ENCODE measurements around the gene ETF1. TPM values are rescaled to one million over a fixed set of nuclear protein-coding genes. Genes with fewer than 3 reads are reported as not detected.
"Not testable (repeated sequence)": the region's sequence is repeated elsewhere in the genome, so short reads cannot be mapped to it uniquely, and the experiment has no call there.

Gene ETF1
- total RNA-seq, 2 experiments from 2014 or later = 65.3 to 72.1 TPM

DNA sequence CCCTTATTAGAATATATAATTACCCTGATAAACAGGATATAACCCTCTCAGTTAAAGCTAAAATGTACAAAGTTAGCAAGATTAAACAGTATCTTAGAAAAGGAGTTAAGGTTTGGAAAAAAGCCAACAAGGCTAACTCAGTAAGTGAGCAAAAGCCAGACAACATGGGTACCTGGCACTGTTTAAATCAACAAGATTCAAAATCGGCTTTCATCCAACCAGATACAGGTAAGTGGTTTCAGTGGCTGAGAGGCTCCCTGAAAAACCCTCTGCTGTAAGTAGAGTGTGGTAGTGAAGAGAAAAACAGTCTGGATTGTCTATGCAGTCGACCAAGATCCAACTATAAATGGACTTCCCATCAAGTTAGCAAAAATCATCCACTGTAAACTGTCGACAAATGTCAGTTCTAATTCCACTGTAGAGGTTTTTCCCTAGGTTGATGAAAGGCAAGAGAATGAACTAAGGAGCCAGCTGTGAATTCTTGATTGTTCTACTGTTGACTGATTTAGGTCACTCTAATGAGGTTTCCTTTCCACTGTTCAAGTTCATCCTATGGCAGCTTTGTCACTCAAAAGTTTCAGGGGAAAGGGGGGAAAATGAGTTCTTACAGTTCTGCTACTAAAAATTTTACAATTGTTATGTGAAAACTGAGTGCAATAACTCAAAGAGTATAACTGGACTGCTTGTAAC, 27.3 kb downstream of the ETF1 start:
- H3K36me3 Mint-ChIP-seq (ENCODE audit: low read depth) = peaks cover 47% of the 10 kb centered on the region
- no peak overlapping the region for H3K4me3 Mint-ChIP-seq
- POLR2A ChIA-PET = no interaction called here
- no peak for DNase-seq
- no peaks in the 10 kb centered on the region for H3K9me3 Mint-ChIP-seq
- no peaks in the 10 kb centered on the region for H3K27me3 Mint-ChIP-seq
- no peak overlapping the region for H3K27ac Mint-ChIP-seq
- H3K4me1 Mint-ChIP-seq = peaks cover 5% of the 10 kb centered on the region
- CTCF ChIA-PET = interaction anchor here (1.1 kb wide), 1 partner anchor 12 kb away, joined by 3 read pairs; no protein-coding TSS in a partner anchor

DNA sequence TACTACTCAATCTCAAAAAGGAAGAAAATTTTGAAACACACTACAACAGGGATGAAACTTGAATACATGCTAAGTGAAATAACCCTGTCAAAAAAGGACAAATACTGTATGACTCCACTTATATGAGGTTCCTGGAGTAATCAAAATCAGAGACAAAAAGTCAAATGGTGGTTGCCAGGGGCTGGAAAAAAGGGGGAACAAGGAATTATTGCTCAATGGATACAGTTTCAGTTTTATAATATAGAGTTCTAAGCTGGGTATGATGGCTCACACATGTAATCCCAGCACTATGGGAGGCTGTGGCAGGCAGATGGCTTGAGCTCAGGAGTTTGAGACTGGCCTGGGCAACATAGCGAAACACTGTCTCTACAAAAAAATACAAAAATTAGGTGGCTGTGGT, 29.0 kb downstream of the ETF1 start:
- H3K27ac Mint-ChIP-seq = no peak overlapping the region
- ChIA-PET POLR2A (no interaction called here), CTCF (interaction anchor here (0.6 to 2.8 kb wide), 5 partner anchors 11 to 109 kb away, joined by 3 to 6 read pairs (median 3); no protein-coding TSS in a partner anchor)
- H3K4me3 Mint-ChIP-seq = no peak overlapping the region
- peaks cover 55% of the 10 kb centered on the region for H3K36me3 Mint-ChIP-seq (ENCODE audit: low read depth)
- DNase-seq = no peak
- no peaks in the 10 kb centered on the region for H3K27me3 Mint-ChIP-seq
- peaks cover 5% of the 10 kb centered on the region for H3K4me1 Mint-ChIP-seq
- H3K9me3 Mint-ChIP-seq = no peaks in the 10 kb centered on the region

DNA sequence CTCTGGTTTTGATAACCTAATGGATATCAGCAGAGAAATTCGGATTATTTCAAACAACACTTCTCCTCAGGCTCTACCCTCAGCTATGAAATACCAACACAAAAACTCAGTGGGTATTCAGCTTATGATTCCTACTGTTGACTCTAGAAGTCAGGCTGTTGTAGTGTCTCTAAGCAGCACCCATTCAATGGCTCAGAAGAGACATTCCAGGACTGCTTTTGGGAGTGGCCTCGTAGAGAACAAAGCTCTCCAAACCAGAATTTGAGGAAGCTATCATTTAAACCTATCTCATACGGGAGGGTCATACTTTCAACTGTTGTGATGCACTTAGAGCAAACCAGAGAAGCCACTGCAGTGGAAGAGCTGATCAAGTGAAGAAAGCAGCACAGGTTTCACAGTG, 34.1 kb downstream of the ETF1 start:
- H3K27ac Mint-ChIP-seq = no peak overlapping the region
- no peak for DNase-seq
- no peaks in the 10 kb centered on the region for H3K27me3 Mint-ChIP-seq
- CTCF ChIA-PET = interaction anchor here (0.6 to 2.3 kb wide), 3 partner anchors 42 to 313 kb away, joined by 3 to 11 read pairs (median 4); no protein-coding TSS in a partner anchor
- peaks cover 39% of the 10 kb centered on the region for H3K36me3 Mint-ChIP-seq (ENCODE audit: low read depth)
- H3K4me3 Mint-ChIP-seq = no peak overlapping the region
- H3K9me3 Mint-ChIP-seq = no peaks in the 10 kb centered on the region
- H3K4me1 Mint-ChIP-seq = peaks cover 2% of the 10 kb centered on the region
- POLR2A ChIA-PET = no interaction called here

DNA sequence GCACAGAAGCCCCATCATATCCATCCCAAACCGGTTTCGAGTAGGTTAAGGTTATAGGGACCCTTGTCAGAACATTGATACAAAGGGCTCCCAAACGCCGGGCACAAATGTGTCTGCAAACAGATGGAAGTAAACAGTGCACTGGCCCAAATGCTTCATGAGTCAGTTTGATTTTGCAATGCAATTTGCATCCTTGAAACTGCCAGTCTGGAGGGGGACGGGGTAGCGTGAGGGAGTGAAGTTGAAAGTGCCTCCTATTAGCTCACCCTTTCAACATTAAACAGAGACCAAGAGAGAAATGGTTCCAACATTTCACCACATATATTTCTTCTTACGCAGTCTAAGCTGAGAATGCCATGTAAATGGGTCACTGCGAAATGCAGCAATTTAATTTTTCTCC, 35.6 kb downstream of the ETF1 start:
- H3K27ac Mint-ChIP-seq, POLR2A ChIA-PET, H3K9me3 Mint-ChIP-seq, H3K27me3 Mint-ChIP-seq, CTCF ChIA-PET, DNase-seq, H3K4me3 Mint-ChIP-seq, H3K4me1 Mint-ChIP-seq: not testable (repeated sequence)
- H3K36me3 Mint-ChIP-seq (ENCODE audit: low read depth) = peaks cover 27% of the 10 kb centered on the region

DNA sequence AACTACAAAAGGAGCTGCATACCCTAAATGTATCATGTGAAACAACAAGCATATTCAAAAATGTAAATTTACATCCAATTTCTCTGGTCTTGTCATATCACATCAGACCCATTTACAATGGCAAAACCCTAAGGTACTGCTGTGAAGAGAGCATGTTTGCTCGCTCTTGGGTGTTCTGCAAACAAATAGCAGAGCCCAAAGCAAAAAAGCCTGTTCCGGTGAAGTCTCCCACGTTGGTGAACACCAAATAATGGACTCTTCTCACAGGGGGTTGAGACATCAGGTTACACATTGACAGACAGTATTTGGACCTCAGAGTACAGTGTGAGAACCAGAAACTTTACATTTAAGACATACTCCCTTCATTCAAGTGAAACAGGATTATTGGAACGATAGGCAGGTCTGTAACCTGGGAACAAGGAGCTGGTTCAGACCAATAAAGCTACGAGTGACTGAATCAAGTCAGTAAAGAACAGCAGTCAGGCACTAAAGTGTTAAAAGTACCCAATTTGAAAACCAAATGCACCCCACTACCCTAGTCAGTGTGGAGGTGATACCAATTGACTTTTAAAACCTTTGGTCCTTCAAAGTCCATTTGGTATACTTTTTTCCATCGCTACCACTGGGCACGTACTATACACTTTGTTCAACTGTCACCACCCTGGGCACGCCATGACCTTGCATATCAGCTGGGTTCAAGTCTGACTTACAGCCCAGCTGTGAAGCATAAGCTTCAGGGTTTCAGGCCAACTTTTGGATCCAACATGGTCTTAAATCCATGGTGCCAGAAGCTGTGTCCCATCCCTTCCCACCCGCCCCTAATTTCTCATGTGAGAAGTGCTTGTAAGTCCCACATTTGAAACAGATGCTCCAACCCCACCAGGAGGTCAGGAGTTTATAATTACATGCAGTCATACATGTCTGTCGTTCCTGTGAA, 36.4 kb downstream of the ETF1 start:
- peaks cover 26% of the 10 kb centered on the region for H3K36me3 Mint-ChIP-seq (ENCODE audit: low read depth)
- H3K4me1 Mint-ChIP-seq = peaks cover 2% of the 10 kb centered on the region
- H3K27ac Mint-ChIP-seq = no peak overlapping the region
- H3K9me3 Mint-ChIP-seq = no peaks in the 10 kb centered on the region
- ChIA-PET POLR2A (no interaction called here), CTCF (interaction anchor here (0.6 to 1.1 kb wide), 2 partner anchors 28 to 57 kb away, joined by 3 to 4 read pairs; no protein-coding TSS in a partner anchor)
- H3K27me3 Mint-ChIP-seq = no peaks in the 10 kb centered on the region
- no peak for DNase-seq
- no peak overlapping the region for H3K4me3 Mint-ChIP-seq

DNA sequence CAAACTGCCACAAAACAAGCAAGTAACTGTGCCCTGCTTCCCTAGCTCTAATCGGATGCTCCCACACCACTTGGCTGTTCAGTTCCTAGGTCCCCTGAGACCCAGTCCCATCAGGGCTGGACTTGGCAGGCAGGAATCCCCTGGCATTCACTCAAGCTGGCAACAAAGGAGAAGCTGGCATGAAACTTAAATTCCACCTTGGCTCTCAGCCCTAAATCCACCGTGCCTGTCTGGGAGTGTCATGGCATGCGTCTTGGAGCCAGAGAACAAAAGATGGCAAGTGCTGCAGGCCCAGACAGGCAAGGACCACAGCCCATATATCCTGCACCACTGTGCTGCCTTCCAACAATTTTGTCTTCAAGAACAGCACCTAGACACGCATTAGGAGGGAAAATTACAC, 38.2 kb downstream of the ETF1 start:
- Mint-ChIP-seq H3K36me3 (ENCODE audit: low read depth) (peaks cover 19% of the 10 kb centered on the region), H3K4me3 (no peak overlapping the region), H3K27ac (no peak overlapping the region), H3K27me3 (no peaks in the 10 kb centered on the region), H3K4me1 (no peaks in the 10 kb centered on the region), H3K9me3 (no peaks in the 10 kb centered on the region)
- POLR2A ChIA-PET = no interaction called here
- no peak for DNase-seq
- CTCF ChIA-PET = interaction anchor here (0.6 to 3.8 kb wide), 8 partner anchors 8 to 190 kb away, joined by 3 to 13 read pairs (median 4); partner anchors contain the start of gene KDM3B

DNA sequence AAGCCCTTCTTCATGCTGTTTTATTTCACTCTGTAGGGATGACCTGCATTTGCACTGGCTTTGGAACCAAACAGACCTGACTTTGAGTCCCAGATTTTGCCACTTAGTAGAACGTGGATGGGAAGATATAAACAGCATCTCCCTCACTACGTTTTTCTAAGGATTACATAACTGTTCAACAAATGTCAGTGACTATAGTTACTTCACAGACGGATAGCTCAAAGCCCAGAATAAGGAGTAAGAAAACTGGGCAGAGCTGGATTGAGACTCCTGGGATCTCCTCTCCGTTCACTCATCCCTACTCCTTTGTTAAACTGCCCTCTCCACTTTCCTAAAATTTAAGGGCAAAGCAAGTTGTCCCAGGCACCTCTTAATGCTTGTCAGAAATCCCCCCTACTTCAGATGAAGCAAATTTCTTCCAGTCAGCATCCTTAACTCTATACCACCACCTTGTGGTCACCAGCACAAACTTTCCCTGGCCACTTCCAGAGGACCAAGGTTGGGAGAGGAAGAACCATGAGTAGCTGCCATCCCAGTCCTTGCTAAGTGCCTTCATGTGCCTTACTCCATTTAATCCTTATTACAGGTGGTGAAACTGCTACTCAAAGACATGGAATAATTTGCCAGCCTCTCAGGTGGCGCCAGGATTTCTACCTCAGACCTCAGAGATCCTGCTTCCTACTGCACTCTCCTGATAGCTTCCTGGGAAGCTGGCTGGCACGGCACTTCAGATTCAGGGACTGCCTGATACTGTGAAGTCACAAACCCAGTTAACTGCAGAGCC, 39.4 kb downstream of the ETF1 start:
- Mint-ChIP-seq H3K9me3 (no peaks in the 10 kb centered on the region), H3K4me1 (no peaks in the 10 kb centered on the region), H3K27ac (no peak overlapping the region), H3K27me3 (no peaks in the 10 kb centered on the region), H3K4me3 (no peak overlapping the region), H3K36me3 (ENCODE audit: low read depth) (peaks cover 13% of the 10 kb centered on the region)
- ChIA-PET CTCF (interaction anchor here (0.5 to 3.8 kb wide), 21 partner anchors 9 to 566 kb away, joined by 3 to 13 read pairs (median 4); partner anchors contain the start of genes EGR1 and KDM3B), POLR2A (no interaction called here)
- peak; percentile 38 for DNase-seq

DNA sequence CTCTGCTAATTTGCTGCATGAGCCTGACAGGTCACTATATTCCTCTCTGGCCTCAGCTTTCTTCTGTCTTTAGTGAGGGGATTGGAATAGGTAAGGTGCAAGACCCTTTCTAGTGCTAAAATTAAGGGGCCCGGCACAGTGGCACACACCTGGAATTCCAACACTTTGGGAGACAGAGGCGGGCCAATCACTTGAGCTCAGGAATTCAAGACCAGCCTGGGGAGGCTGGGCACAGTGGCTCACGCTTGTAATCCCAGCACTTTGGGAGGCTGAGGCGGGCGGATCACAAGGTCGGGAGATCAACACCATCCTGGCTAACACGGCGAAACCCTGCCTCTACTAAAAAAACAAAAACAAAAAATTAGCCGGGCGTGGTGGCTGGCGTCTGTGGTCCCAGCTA, 40.5 kb downstream of the ETF1 start:
- H3K9me3 Mint-ChIP-seq = no peaks in the 10 kb centered on the region
- H3K4me3 Mint-ChIP-seq = no peak overlapping the region
- peaks cover 5% of the 10 kb centered on the region for H3K36me3 Mint-ChIP-seq (ENCODE audit: low read depth)
- H3K27me3 Mint-ChIP-seq = no peaks in the 10 kb centered on the region
- H3K27ac Mint-ChIP-seq = no peak overlapping the region
- ChIA-PET POLR2A (no interaction called here), CTCF (interaction anchor here (1.0 to 3.8 kb wide), 9 partner anchors 9 to 150 kb away, joined by 3 to 13 read pairs (median 4); partner anchors contain the start of gene KDM3B)
- no peaks in the 10 kb centered on the region for H3K4me1 Mint-ChIP-seq
- DNase-seq = no peak

GRCh38 chr5:138502121-138502520, 40.9 kb downstream of the ETF1 start:
- peaks cover under 1% of the 10 kb centered on the region for H3K36me3 Mint-ChIP-seq (ENCODE audit: low read depth)
- no peak overlapping the region for H3K27ac Mint-ChIP-seq
- POLR2A ChIA-PET = interaction anchor here (0.6 kb wide), 1 partner anchor 317 kb away, joined by 3 read pairs; no protein-coding TSS in a partner anchor
- no peak overlapping the region for H3K4me3 Mint-ChIP-seq
- no peaks in the 10 kb centered on the region for H3K27me3 Mint-ChIP-seq
- no peak for DNase-seq
- H3K9me3 Mint-ChIP-seq = no peaks in the 10 kb centered on the region
- CTCF ChIA-PET = interaction anchor here (1.0 to 3.8 kb wide), 5 partner anchors 28 to 148 kb away, joined by 3 to 13 read pairs (median 3); no protein-coding TSS in a partner anchor
- no peaks in the 10 kb centered on the region for H3K4me1 Mint-ChIP-seq

DNA sequence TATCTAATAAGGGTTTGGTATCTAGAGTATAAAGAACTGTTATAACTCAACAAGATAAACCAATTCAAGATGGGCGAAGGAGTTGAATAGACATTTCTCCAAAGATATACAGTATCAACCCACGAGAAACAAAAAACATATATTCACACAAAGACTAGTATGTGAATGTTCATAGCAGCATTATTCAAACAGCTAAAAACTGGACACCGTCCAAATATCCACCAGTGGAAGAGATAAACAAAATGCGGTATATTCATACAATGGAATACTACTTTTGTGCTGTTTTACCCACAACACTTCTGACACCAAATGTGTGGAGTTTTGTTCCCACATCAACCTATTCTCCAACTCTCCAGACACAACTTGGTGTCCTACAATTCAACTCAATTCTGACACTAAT, 44.7 kb downstream of the ETF1 start:
- Mint-ChIP-seq H3K4me3 (no peak overlapping the region), H3K36me3 (ENCODE audit: low read depth) (no peaks in the 10 kb centered on the region)

GRCh38 chr5:138495351-138495750, 47.7 kb downstream of the ETF1 start:
- CTCF ChIA-PET = interaction anchor here (0.8 to 1.9 kb wide), 2 partner anchors 9 to 38 kb away, joined by 3 to 7 read pairs; no protein-coding TSS in a partner anchor
- POLR2A ChIA-PET = no interaction called here
- Mint-ChIP-seq H3K4me3 (no peak overlapping the region), H3K9me3 (no peaks in the 10 kb centered on the region), H3K36me3 (ENCODE audit: low read depth) (no peaks in the 10 kb centered on the region), H3K27me3 (peaks cover 14% of the 10 kb centered on the region), H3K27ac (no peak overlapping the region), H3K4me1 (peaks cover 12% of the 10 kb centered on the region)
- no peak for DNase-seq

More for the DNA sequence above, 44.7 kb downstream of the ETF1 start:
- H3K4me1 Mint-ChIP-seq = no peaks in the 10 kb centered on the region
- CTCF ChIA-PET = interaction anchor here (0.9 to 3.1 kb wide), 4 partner anchors 8 to 468 kb away, joined by 3 to 21 read pairs (median 4); partner anchors contain the start of gene EGR1
- no peak overlapping the region for H3K27ac Mint-ChIP-seq
- H3K27me3 Mint-ChIP-seq = no peaks in the 10 kb centered on the region
- no peaks in the 10 kb centered on the region for H3K9me3 Mint-ChIP-seq
- no peak for DNase-seq
- POLR2A ChIA-PET = no interaction called here

- Mint-ChIP-seq H3K9me3 (no peaks in the 10 kb centered on the region), H3K36me3 (ENCODE audit: low read depth) (no peaks in the 10 kb centered on the region), H3K27ac (peak overlapping the region; percentile 46), H3K4me1 (peaks cover 12% of the 10 kb centered on the region), H3K4me3 (peak overlapping the region; percentile 84), H3K27me3 (peaks cover 34% of the 10 kb centered on the region)
- CTCF ChIA-PET = interaction anchor here (0.5 to 2.3 kb wide), 10 partner anchors 11 to 192 kb away, joined by 3 to 12 read pairs (median 3); partner anchors contain the start of genes EGR1 and KDM3B
- POLR2A ChIA-PET = interaction anchor here (0.6 kb wide), 1 partner anchor 56 kb away, joined by 3 read pairs; no protein-coding TSS in a partner anchor
- DNase-seq = no peak
These were observed 50.4 kb downstream of the ETF1 start for GRCh38 chr5:138492560-138493045.

All from activated CD4-positive, alpha-beta T cell treated with anti-CD3 and anti-CD28 coated beads, Interleukin-2, amount 10 ng/mL, durations not matched to agents 7 days and 5 days (primary cell).